Lower leg skin (tissue), 3 donors: ENCODE measurements around the gene CSNK1G2.

Source experiments
- POLR2A ChIP-seq, 2 donors: fragments of 450-650 bp; IDR thresholded peaks; one replicate each; pipeline ENCODE4 v1.6.1; 2016 to 2017; ENCODE audit warnings: antibody characterized with exemption in 2 of 2, mild to moderate bottlenecking in 1 of 2, moderate library complexity in 1 of 2
- TF ChIP-seq, protein P1 (sequence below), 3 donors: fragments of 450-650 bp; IDR thresholded peaks; one replicate each; pipeline ENCODE4 v1.5.1; 2016; ENCODE audit warnings: antibody characterized with exemption in 3 of 3, mild to moderate bottlenecking in 3 of 3, moderate library complexity in 2 of 3

DNA sequence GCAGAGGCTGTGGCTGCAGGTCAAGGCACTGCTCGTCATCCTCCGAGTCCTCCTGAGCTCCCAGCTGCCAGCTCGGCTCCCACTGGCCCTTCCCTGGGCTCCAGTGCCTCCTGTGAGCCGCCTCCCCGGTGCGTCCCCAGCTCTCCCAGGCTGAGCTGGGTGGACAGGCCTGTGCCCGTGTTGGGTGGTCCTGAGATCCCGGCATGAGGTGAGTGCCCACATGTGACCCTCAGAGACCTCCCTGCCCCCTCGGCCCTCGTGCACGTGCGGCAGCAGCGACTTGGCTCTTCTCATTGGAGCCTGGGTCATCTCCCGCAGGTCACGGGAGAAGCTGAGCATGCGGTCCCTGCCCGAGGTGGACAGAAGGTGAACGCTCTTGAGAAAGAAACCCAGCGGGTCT, 20.3 kb upstream of the CSNK1G2 start:
- no peak for TF ChIP-seq POLR2A (IDR thresholded peaks at IDR 0.05)
- TF ChIP-seq, protein P1, sequence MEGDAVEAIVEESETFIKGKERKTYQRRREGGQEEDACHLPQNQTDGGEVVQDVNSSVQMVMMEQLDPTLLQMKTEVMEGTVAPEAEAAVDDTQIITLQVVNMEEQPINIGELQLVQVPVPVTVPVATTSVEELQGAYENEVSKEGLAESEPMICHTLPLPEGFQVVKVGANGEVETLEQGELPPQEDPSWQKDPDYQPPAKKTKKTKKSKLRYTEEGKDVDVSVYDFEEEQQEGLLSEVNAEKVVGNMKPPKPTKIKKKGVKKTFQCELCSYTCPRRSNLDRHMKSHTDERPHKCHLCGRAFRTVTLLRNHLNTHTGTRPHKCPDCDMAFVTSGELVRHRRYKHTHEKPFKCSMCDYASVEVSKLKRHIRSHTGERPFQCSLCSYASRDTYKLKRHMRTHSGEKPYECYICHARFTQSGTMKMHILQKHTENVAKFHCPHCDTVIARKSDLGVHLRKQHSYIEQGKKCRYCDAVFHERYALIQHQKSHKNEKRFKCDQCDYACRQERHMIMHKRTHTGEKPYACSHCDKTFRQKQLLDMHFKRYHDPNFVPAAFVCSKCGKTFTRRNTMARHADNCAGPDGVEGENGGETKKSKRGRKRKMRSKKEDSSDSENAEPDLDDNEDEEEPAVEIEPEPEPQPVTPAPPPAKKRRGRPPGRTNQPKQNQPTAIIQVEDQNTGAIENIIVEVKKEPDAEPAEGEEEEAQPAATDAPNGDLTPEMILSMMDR (IDR thresholded peaks at IDR 0.05), result no peak
